Activated CD8-positive, alpha-beta memory T cell treated with anti-CD3 and anti-CD28 coated beads, Interleukin-2, amount 10 ng/mL, durations not matched to agents 7 days and 5 days (primary cell): Measurements from ENCODE around the gene DPT. TPM values are rescaled to one million over a fixed set of nuclear protein-coding genes. Genes with fewer than 3 reads are reported as not detected.

Experiments
- ATAC-seq: fragments of 150-1000 bp; cut with Tn5 transposase; one replicate; pipeline ENCODE4 v1.10.0; 2021; ENCODE audit warnings: moderate library complexity
- CTCF ChIA-PET: fragments of 350-600 bp; sonication (Branson Sonifier 250); formaldehyde crosslinking; loops from one replicate; lab custom pipeline; 2021; ENCODE audit warnings: antibody characterized with exemption; lab: Charles Lee
- DNase-seq: peaks from one replicate; pipeline ENCODE4 v3.0.0-alpha.2; 2020
- H3K27ac Mint-ChIP-seq: one replicate; pipeline ENCODE4 v1.8.0; 2021; ENCODE audit warnings: mild to moderate bottlenecking, mixed read lengths
- H3K27me3 Mint-ChIP-seq: one replicate; pipeline ENCODE4 v1.8.0; 2021; ENCODE audit warnings: mixed read lengths
- H3K36me3 Mint-ChIP-seq: one replicate; pipeline ENCODE4 v1.8.0; 2021; ENCODE audit warnings: mild to moderate bottlenecking, mixed read lengths
- H3K4me1 Mint-ChIP-seq: one replicate; pipeline ENCODE4 v1.8.0; 2021; ENCODE audit warnings: mixed read lengths
- H3K4me3 Mint-ChIP-seq: one replicate; pipeline ENCODE4 v1.8.0; 2021; ENCODE audit warnings: mild to moderate bottlenecking, moderate library complexity, mixed read lengths
- H3K9me3 Mint-ChIP-seq: one replicate; pipeline ENCODE4 v1.8.0; 2022; ENCODE audit warnings: low read depth, mixed read lengths
- total RNA-seq, 2 experiments: library from RNA; stranded (reverse); gene quantifications; one replicate each; pipeline ENCODE4 v1.2.3, GENCODE V29; 2021

Gene DPT
- total RNA-seq, 2 experiments from 2014 or later = not detected

- peaks cover 3% of the 10 kb centered on the region for H3K9me3 Mint-ChIP-seq
- no peaks in the 10 kb centered on the region for H3K36me3 Mint-ChIP-seq
- DNase-seq (no peak), ATAC-seq (no peak)
- H3K27ac Mint-ChIP-seq = no peak overlapping the region
- CTCF ChIA-PET = no interaction called here
- no peak overlapping the region for H3K4me3 Mint-ChIP-seq
- no peaks in the 10 kb centered on the region for H3K4me1 Mint-ChIP-seq
- H3K27me3 Mint-ChIP-seq = peaks cover 5% of the 10 kb centered on the region
Observed at GRCh38 chr1:168688644-168689326, 40.2 kb downstream of the DPT start.

GRCh38 chr1:168687816-168688215 lies 41.2 kb downstream of the DPT start:
- H3K36me3 Mint-ChIP-seq = no peaks in the 10 kb centered on the region

GRCh38 chr1:168686666-168687065 lies 42.3 kb downstream of the DPT start:
- peaks cover 5% of the 10 kb centered on the region for H3K9me3 Mint-ChIP-seq
- no peak for ATAC-seq

More at GRCh38 chr1:168687816-168688215, 41.2 kb downstream of the DPT start:
- peaks cover 3% of the 10 kb centered on the region for H3K9me3 Mint-ChIP-seq
- no peak for DNase-seq
- H3K4me1 Mint-ChIP-seq = no peaks in the 10 kb centered on the region
- H3K27ac Mint-ChIP-seq = no peak overlapping the region
- ATAC-seq = no peak
- CTCF ChIA-PET = no interaction called here
- no peak overlapping the region for H3K4me3 Mint-ChIP-seq
- peaks cover 5% of the 10 kb centered on the region for H3K27me3 Mint-ChIP-seq

GRCh38 chr1:168683871-168684270 lies 45.1 kb downstream of the DPT start:
- no peak for DNase-seq
- Mint-ChIP-seq H3K27me3 (peaks cover 7% of the 10 kb centered on the region), H3K36me3 (no peaks in the 10 kb centered on the region), H3K9me3 (peaks cover 5% of the 10 kb centered on the region), H3K4me1 (no peaks in the 10 kb centered on the region), H3K27ac (no peak overlapping the region), H3K4me3 (no peak overlapping the region)
- CTCF ChIA-PET = no interaction called here
- no peak for ATAC-seq

More at GRCh38 chr1:168686666-168687065, 42.3 kb downstream of the DPT start:
- Mint-ChIP-seq H3K36me3 (no peaks in the 10 kb centered on the region), H3K27ac (no peak overlapping the region), H3K4me1 (no peaks in the 10 kb centered on the region), H3K4me3 (no peak overlapping the region), H3K27me3 (peaks cover 5% of the 10 kb centered on the region)
- CTCF ChIA-PET = no interaction called here
- DNase-seq = no peak

- Mint-ChIP-seq H3K27ac (no peak overlapping the region), H3K4me1 (no peaks in the 10 kb centered on the region), H3K36me3 (no peaks in the 10 kb centered on the region), H3K9me3 (peaks cover under 1% of the 10 kb centered on the region), H3K4me3 (no peak overlapping the region), H3K27me3 (peaks cover 2% of the 10 kb centered on the region)
- ATAC-seq (no peak), DNase-seq (no peak)
- CTCF ChIA-PET = interaction anchor here (1.0 kb wide), 1 partner anchor 40 kb away, joined by 3 read pairs; no protein-coding TSS in a partner anchor
Observed at GRCh38 chr1:168676861-168677260, 52.1 kb downstream of the DPT start.

GRCh38 chr1:168676029-168676812 lies 52.8 kb downstream of the DPT start:
- Mint-ChIP-seq H3K9me3 (no peaks in the 10 kb centered on the region), H3K4me1 (no peaks in the 10 kb centered on the region), H3K4me3 (no peak overlapping the region), H3K27ac (no peak overlapping the region), H3K36me3 (no peaks in the 10 kb centered on the region), H3K27me3 (peaks cover 2% of the 10 kb centered on the region)
- ATAC-seq = no peak
- CTCF ChIA-PET = interaction anchor here (1.0 kb wide), 1 partner anchor 39 kb away, joined by 3 read pairs; no protein-coding TSS in a partner anchor
- no peak for DNase-seq

- H3K4me3 Mint-ChIP-seq = no peak overlapping the region
- H3K4me1 Mint-ChIP-seq = no peaks in the 10 kb centered on the region
- H3K27me3 Mint-ChIP-seq = no peaks in the 10 kb centered on the region
- no peaks in the 10 kb centered on the region for H3K9me3 Mint-ChIP-seq
- DNase-seq = no peak
- no peak for ATAC-seq
- CTCF ChIA-PET = no interaction called here
- no peaks in the 10 kb centered on the region for H3K36me3 Mint-ChIP-seq
- H3K27ac Mint-ChIP-seq = no peak overlapping the region
Observed at GRCh38 chr1:168673974-168674683, 54.9 kb downstream of the DPT start.

- CTCF ChIA-PET = no interaction called here
- Mint-ChIP-seq H3K27ac (no peak overlapping the region), H3K4me3 (no peak overlapping the region), H3K4me1 (no peaks in the 10 kb centered on the region), H3K36me3 (no peaks in the 10 kb centered on the region), H3K27me3 (no peaks in the 10 kb centered on the region), H3K9me3 (no peaks in the 10 kb centered on the region)
- no peak for DNase-seq
- ATAC-seq = no peak
Observed at GRCh38 chr1:168672278-168672677, 56.7 kb downstream of the DPT start.

GRCh38 chr1:168671782-168672181 lies 57.2 kb downstream of the DPT start:
- H3K27ac Mint-ChIP-seq = no peak overlapping the region
- CTCF ChIA-PET = no interaction called here
- ATAC-seq (no peak), DNase-seq (no peak)
- no peaks in the 10 kb centered on the region for H3K27me3 Mint-ChIP-seq
- H3K4me1 Mint-ChIP-seq = no peaks in the 10 kb centered on the region
- no peaks in the 10 kb centered on the region for H3K9me3 Mint-ChIP-seq
- H3K36me3 Mint-ChIP-seq = no peaks in the 10 kb centered on the region
- H3K4me3 Mint-ChIP-seq = no peak overlapping the region

- Mint-ChIP-seq H3K4me3 (no peak overlapping the region), H3K27ac (no peak overlapping the region), H3K36me3 (no peaks in the 10 kb centered on the region), H3K9me3 (no peaks in the 10 kb centered on the region), H3K4me1 (no peaks in the 10 kb centered on the region), H3K27me3 (no peaks in the 10 kb centered on the region)
- CTCF ChIA-PET = no interaction called here
- DNase-seq (no peak), ATAC-seq (no peak)
Observed at GRCh38 chr1:168665975-168666374, 63.0 kb downstream of the DPT start.

GRCh38 chr1:168664069-168664834 lies 64.8 kb downstream of the DPT start:
- Mint-ChIP-seq H3K4me1 (no peaks in the 10 kb centered on the region), H3K27me3 (no peaks in the 10 kb centered on the region), H3K4me3 (no peak overlapping the region), H3K36me3 (peaks cover under 1% of the 10 kb centered on the region), H3K27ac (no peak overlapping the region), H3K9me3 (no peaks in the 10 kb centered on the region)
- ATAC-seq (no peak), DNase-seq (no peak)
- CTCF ChIA-PET = no interaction called here

- Mint-ChIP-seq H3K4me1 (no peaks in the 10 kb centered on the region), H3K27ac (no peak overlapping the region), H3K36me3 (peaks cover 1% of the 10 kb centered on the region), H3K9me3 (no peaks in the 10 kb centered on the region), H3K4me3 (no peak overlapping the region), H3K27me3 (peaks cover 11% of the 10 kb centered on the region)
- CTCF ChIA-PET = no interaction called here
- DNase-seq = no peak
- ATAC-seq = no peak
Observed at GRCh38 chr1:168656485-168656884, 72.5 kb downstream of the DPT start.
